GM19238 (cell line): Measurements from ENCODE around the gene CYP26B1.
"Not testable (repeated sequence)": the region's sequence is repeated elsewhere in the genome, so short reads cannot be mapped to it uniquely, and the experiment has no call there.

Experiments used
- DNase-seq: peaks from one replicate; pipeline ENCODE4 v3.0.0; 2011; ENCODE audit warnings: low spot score; ENCODE audit not compliant: insufficient read length

The CYP26B1 gene

GRCh38 chr2:72111061-72111460 is 36.6 kb downstream of the CYP26B1 start:
- DNase-seq: no peak

DNA sequence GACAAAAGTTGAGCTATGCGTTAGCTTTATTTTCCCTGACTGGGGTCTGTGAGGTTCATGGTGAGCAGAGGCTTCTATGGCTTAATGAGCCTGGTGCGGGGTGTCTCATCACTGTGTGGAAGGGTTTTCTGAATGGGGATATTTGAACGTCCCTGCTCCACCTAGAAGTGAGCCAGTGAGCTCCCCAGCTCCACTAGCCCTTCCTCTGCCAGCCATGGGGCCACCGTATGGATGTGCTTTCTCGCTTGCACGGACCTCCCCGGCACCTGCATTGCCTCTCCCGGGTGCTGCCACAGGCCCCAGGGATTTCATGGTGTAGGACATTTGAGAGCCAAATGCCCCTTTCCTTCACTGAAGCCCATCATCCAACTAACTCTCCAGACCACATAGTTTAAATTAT is 37.8 kb downstream of the CYP26B1 start:
- DNase-seq: no peak

GRCh38 chr2:72109291-72109690 is 38.4 kb downstream of the CYP26B1 start:
- no peak for DNase-seq

DNA sequence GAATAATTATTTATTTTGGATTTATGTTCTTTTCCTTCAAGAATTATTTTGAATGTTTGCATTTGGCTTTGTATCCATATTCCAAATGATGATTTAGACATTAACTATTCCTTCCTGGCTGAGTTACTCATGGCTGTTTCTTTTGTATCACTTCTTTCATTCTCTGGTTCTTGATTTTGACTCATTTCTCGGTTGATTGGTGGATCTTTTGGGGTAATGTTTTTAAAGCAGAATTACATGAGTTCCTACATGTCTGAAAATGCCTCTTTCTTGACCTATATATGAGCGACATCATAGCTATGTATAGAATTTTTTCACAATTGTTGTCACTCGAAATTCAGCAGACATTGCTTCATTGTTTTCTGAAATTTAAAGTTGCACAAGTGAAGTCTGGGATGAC is 39.5 kb downstream of the CYP26B1 start:
- DNase-seq: no peak

GRCh38 chr2:72106978-72107377 is 40.7 kb downstream of the CYP26B1 start:
- DNase-seq: no peak

GRCh38 chr2:72104821-72105588 is 42.7 kb downstream of the CYP26B1 start:
- no peak for DNase-seq

GRCh38 chr2:72103690-72104089 is 44.0 kb downstream of the CYP26B1 start:
- no peak for DNase-seq

DNA sequence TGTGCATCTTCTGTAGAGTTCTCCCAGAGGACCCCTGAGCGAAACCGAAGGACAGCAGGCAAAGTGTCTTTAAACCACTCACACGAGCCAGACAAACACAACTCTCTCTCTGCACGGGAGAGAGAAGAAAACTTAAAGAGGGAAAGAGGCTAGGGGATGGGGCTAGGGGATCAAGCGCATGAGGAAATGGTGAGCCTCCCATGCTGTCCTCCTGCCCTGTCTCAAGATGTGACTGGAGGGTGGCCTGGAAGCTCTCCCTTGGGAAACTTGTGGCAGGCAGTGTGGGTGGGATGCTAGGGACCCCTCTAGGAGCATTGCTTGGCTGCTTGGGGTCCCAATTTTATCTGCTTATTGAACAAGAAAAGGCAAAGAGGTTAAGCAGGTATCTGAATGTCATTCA is 44.5 kb downstream of the CYP26B1 start:
- no peak for DNase-seq

- no peak for DNase-seq
Measured at GRCh38 chr2:72098935-72099334, 48.7 kb downstream of the CYP26B1 start.

- DNase-seq: no peak
Measured at GRCh38 chr2:72097276-72097675, 50.4 kb downstream of the CYP26B1 start.

- no peak for DNase-seq
Measured at GRCh38 chr2:72096181-72096580, 51.5 kb downstream of the CYP26B1 start.

DNA sequence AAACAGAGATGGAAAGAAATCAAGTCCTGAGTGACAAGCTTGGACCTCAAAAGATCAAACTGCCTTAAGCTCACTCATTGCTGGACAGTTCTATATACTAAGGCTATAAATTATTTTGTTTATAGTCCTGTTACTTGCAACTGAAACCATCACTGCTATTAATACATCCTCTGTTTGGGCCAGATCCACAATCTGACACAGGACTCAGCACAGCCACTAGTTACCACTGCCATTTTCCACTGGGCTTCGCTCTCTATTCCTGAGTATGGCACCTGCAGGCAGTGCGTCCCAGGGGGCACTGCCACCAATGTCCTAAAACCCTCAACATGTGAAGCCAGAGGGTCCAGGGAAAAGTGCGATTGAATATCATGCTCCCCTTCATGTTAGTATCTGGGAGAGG is 52.3 kb downstream of the CYP26B1 start:
- no peak for DNase-seq

GRCh38 chr2:72094701-72095100 is 53.0 kb downstream of the CYP26B1 start:
- no peak for DNase-seq

DNA sequence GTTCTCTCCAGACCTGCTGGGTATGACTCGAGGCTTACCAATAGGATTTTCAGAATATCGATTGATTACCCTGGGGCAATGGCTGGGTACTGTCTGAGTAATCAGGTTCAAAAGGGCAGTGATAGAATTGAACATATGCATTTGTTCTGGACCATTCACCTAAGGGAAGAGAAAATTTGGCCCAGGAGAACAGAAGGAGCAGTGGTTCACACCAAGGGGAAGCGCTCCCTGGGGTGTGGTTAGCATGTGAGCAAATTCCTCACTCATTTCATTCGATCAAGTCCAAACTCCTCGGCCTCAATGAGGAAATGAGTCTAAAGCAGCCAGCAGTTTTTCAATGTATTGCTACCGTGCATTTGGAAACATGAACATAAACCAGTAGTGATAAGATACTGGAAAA is 55.6 kb downstream of the CYP26B1 start:
- no peak for DNase-seq

DNA sequence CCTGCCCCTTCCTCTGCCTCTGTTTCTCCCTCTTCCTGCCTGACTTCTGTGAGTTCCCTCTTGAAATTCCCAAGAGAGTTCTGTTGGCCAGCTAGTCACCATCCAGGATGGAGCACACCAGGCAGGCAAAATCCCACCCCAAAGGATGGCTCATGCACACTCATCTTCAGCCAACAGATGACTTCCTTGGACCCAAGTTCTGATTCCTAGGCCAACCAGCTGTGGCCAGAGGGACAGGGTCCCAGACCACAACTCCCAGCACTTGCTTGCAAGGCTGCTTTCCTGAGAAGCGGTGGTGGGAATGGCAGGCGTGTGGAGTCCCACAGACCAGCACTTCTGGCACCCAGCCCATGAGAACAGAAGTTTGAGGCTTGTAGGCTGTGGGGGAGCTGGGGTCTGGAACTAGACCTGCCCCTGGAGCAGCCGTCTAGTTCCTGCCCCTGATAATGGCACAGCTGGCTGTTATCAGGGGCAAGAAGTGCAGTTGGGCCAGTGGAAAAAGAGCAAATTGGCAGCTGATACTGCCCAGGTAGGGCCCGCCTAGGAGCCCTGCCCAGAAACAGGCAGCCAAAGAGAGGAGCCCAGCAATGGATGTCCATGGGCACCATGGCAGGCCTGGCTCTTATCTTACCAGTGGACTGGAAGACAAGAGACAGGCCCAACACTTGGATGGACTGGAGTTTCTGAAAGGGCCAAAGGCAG is 56.7 kb downstream of the CYP26B1 start:
- DNase-seq: no peak

DNA sequence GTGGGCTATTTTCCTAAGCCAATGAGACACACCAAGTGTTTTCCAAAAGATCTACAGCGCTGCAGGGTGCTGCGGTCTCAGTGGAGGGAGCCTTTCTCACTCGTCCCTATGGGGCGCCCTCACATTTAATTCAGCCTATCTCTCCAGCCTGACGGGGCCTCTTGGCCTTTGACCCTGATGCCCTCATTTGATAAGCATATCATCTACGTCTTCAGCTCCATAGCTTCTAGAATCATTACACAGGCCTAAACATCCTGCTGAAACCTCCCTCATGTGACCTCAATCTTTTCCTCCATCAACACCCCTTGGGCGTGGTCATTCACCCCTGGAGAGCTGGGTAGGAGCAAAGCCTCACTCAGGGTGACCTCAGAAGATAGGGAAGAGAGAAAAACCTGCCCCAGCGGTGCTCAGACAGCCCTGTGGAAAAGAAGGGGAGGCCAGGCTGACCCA is 57.4 kb downstream of the CYP26B1 start:
- DNase-seq: no peak

GRCh38 chr2:72089537-72089936 is 58.1 kb downstream of the CYP26B1 start:
- DNase-seq: no peak

DNA sequence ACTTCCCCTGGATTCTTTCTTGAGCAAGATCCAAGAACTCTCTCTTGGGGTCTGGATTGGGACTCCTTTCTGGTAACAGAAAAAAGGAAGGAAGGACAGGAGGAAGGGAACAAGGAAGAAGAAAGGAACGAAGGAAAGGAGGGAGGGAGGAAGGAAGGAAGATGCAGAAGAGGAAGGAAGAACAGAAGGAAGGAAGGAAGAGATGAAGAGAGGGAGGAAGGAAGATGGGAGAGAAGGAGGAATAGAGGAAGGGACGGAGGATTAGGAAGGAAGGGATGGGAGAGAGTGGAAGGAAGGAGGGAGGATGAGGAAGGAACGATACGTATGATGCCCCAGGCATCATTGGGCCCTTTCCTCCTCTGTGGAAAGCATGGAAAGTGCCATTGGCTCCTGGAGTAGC is 58.6 kb downstream of the CYP26B1 start:
- no peak for DNase-seq

GRCh38 chr2:72086871-72087633 is 60.6 kb downstream of the CYP26B1 start:
- DNase-seq: not testable (repeated sequence)

DNA sequence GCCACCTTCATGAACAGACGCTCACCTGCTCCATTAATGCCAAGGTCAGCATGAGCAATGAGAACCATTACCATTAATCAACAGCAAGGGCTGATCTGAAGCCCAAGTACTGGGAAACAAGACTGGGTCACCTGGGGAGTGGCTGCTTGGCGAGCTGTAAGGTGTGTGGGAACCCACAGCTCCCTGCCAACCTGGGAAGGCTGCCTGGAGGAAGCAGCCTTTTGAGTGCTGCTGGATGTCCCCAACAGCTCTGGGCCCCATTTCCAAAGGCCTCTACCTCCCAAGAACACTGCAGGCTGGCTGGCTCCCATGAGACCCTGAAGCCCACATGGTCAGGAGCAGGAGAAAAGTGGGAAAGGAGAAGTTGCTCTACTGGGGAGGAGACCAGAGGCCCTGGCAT is 62.1 kb downstream of the CYP26B1 start:
- no peak for DNase-seq

DNA sequence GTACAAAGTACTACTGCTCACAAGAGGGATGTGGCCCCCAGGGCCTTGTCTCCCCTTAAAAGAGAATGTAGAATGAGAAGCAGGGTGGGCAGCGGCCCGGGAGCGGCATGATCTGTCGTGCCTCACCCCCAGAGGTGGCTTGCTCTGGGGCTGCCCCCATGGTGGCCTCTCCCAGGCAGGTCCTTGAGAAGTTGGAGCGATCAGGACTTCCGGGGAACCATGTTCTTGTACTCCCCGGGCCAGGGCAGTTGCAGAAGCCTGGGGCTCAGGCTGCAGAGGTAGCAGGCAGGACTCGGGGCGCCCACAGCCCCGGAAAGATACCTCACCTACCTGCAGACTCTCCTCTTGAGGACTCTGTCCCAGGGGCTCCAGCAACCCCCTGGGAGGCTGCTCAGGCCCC is 62.6 kb downstream of the CYP26B1 start:
- DNase-seq: no peak

- DNase-seq: no peak
Measured at GRCh38 chr2:72084584-72084976, 63.1 kb downstream of the CYP26B1 start.
